Activated gamma-delta T cell treated with anti-CD3 and anti-CD28 coated beads, Interleukin-2, amount 50 U/mL, for 16 hours (primary cell): Measurements from ENCODE around the gene PLA2G4D.

Experiments used
- DNase-seq: peaks from one replicate; pipeline ENCODE4 v3.0.0-alpha.2; 2020; ENCODE audit warnings: low read depth

The PLA2G4D gene, protein sequence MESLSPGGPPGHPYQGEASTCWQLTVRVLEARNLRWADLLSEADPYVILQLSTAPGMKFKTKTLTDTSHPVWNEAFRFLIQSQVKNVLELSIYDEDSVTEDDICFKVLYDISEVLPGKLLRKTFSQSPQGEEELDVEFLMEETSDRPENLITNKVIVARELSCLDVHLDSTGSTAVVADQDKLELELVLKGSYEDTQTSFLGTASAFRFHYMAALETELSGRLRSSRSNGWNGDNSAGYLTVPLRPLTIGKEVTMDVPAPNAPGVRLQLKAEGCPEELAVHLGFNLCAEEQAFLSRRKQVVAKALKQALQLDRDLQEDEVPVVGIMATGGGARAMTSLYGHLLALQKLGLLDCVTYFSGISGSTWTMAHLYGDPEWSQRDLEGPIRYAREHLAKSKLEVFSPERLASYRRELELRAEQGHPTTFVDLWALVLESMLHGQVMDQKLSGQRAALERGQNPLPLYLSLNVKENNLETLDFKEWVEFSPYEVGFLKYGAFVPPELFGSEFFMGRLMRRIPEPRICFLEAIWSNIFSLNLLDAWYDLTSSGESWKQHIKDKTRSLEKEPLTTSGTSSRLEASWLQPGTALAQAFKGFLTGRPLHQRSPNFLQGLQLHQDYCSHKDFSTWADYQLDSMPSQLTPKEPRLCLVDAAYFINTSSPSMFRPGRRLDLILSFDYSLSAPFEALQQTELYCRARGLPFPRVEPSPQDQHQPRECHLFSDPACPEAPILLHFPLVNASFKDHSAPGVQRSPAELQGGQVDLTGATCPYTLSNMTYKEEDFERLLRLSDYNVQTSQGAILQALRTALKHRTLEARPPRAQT

DNA sequence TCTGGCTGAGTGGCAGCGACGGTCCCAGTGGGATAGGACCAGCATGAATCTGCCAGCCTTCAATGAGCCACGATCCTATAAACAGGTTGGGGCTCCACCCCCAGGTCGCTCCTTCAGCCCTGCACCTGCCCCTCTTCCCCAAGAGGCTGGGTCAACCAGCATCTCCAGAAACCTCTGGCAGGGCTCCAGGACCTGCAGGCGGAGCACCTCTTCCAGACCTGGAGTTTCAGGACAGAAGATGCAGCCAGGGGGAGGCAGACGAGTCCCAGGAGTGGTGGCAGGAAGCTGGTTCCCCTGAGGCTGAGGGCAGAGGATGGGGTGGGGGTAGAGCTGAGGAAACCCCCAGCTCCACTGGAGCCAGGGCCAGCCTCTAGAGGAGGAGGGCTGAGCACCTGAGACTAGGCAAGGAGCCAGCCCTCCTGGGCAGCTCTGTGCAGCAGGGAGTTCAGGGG, at the start of gene PLA2G4D:
Gene PLA2G4D, minus strand, starts transcription at position 51 of the 452 bp plus-strand sequence. CDS start 103 bp downstream, outside the sequence.
- DNase-seq, result no peak

DNA sequence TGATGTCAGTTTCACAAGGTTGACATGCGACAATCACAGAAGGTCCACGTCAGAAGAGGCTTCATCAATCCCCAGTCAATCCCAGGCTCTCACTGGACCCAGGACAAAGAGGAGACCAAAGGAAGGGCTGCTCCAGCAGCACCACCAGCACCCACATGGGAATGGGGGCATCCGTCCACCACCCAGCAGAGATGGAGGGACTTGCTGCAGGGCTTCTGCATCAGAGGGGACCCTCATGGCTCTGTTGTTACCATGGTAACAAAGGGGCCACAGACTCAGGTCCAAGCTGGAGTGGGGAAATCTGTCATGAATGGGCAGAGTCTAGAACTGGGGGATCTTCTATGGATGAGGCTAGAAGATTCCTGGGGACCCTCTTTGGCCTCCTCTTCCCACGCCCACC, 49.0 kb upstream of the PLA2G4D start:
- no peak for DNase-seq

DNA sequence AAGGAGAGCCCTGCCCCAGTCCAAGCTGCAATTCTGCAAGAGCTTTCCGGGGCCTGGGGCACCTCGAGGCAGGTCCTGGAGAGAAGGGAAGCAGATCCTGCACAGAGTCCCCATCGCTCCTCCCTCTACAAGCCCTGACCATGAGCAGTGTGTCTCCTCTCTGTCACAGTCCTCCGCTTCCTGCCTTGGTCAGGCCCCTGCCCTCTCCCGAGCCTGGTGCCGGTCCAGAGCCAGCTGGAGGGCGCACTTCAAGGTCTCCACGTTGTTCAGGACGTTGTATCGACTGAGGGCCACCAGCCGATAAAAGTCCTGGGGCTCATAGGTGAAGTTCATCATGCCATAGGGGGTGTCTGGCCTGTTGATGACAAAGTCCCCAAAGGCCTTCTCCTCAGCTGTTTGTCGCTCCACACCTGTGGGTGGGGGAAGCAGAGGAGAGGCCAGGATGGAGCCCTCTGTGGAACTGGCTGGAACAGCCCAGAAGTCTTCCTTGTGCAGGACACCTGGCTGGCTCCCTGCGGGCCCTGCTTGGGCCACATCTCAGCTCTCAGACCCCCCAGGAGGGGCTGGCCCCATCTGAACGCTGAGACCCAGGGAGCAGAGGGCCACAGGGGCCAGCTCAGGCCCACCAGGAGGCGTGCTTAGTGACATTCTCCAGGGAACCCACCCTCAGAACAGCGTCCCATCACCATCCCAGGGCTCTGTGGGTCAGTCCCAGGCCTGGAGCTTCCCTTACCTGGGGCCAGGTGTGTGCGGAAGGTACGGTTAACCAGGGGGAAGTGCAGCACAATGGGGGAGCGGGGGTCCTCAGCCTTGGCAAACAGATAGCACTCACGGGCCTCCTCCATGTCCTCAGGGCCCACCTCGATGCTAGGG, 47.7 kb upstream of the PLA2G4D start:
- no peak for DNase-seq

DNA sequence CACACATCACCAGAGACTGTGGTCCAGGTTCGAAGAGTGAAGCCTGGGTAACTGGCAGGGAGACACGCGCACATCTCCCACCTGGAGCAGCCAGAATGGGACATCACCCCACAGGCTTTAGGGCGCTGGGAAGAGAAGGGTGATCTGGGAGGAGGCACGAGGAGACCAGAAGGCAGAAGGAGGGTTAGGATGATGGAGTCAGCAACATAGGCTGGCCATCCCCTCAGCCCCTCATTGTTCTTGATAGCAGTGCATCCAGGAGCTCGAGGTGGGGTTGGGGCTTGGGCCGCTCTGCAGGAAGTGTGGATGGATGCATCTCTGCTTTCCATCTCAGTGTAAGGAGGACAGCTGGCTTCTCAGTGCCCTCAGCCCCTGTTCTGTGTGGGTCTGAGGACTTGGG, 46.9 kb upstream of the PLA2G4D start:
- no peak for DNase-seq

DNA sequence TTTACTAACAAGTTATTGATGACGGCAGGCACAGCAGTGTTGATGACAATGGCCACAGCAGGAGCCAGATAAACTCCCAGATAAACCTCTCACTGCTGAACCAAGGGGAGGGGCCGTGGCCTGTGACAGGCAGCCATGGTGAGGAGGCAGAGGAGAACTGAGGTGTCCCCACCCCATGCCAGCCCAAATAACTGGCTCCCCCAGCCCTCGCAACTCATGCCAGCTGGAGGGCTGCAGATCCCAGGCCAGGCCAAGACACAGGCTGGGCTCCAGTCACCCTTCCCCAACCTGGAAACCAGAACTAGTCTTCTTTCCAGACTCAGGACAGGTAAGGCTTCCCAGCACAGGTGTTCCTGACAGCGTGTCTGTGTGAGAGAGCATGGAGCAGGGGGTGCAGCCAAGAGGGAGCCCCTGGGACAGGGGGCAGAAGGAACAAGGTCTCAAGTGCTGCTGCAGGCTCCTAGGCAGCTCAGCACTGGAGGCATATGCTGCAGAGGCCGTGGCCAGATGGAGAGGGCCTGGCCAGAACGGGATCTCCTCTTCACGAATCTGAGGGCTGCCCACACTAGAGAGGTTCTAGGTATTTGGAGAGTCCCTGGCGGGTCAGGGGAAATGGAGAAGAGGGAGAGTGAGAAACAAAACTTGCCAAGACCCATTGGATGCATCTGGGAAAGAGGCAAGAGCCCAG, 46.2 kb upstream of the PLA2G4D start:
- DNase-seq, result no peak

DNA sequence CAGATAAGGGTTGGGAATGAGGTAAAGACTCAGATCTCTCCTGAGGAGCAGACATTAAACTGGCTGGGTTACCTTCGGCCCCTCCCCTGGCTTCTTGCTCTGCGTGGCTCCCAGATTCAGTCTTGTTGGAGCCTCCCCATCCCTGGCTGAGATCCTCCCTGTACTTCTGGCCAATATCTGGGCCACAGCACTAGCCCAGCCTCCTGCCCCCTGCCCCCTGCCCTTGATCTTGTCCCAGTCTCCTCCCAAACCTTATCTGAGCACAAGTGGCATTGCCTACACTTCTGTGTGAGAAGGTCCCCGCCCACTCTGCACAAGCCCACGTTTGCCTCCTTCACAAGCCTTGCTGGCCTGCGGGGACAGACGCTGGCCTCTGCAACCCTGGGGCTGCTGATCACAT, 45.2 kb upstream of the PLA2G4D start:
- DNase-seq, result no peak

DNA sequence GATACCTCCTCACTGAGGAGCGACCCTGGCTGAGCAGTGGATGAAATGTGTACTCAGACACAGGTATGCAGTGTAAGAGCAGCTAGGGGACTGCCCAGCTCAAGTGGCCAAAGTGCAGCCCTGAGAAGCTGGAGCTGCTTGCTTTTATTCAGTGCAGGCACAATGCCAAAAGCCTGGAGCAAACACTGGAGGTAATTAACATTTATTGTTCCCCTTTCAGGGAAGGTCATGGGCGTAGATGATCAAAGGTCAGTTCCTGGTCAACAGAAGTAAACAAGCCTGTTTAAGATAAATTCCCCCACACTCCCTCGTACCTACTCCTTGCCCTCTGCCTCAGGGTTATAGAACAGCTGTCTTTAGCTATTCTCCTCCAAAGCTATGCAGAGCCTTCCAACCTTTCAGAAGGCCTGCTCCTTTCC, 44.6 kb upstream of the PLA2G4D start:
- DNase-seq, result no peak

DNA sequence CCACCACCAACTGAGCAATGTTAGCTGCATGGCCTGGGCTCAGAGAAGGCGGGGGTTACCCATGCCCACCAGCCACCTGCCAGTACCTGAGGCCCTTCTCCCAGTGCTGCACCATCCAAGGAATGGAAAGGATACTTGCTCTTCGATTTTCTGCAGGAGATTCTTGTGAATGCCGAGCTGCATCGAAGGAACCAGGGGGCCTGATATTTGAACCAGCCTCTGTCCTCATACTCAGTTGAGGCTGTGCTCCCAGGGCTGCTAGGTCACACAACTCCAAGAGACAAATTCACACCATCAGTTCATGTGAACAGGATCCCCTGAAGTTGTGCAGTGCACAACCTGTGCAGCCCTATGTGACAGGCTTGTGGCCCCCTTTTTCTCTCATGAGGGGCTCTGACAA, 44.0 kb upstream of the PLA2G4D start:
- no peak for DNase-seq

DNA sequence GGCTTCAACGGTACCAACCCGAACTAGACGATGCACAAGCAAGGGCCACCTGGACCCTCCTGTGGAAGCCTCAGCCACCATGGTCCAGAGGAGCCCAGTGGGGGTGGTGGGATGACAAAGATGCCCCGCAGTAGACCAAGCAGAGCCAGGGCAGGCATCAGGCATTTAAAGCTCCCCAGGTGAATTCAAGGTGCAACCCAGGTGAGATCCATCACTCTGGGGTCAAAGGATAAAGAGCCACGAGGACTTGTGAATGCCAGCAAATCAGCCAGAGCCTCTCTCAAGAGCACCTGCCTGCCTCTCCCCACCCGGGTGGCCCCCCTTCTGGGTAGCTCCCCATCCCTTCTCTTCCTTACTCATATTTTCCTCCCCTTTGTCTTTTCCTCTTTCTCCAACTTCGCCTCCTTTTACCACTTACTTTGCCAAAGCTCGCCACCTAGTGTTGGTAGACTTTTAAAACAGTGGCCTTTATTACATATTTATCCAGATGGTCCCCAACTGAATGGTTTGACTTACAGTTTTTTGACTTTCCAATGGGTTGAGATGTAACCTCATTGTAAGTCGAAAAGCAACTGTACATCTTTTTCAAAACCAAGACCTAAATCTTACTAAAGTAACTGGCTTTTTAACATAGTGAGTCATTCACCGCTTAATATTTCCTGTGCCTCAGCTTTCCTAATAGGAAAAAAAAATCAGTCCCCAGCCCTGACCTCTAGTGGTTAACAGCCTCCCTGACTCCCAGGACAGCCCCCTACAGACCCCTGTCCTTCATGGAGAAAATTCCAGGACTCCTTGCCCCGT, 43.3 kb upstream of the PLA2G4D start:
- DNase-seq, result no peak

DNA sequence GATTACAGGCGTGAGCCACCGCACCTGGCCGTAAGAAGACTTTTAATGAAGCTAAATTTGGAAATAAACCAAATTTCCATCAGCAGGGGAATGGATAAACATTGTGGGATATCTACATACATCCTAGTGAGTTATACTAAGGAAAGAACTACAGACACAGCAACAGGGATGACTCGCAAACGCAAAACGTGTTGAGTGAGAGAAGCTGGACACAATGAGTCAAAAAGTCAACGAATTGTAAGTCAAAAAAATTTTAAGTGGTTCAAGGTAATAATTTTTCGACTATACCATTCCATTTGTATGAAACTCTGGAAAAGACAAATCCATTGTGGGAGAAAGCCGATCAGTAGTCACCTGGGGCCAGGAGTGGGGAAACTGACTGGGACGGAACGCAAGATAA, 42.2 kb upstream of the PLA2G4D start:
- no peak for DNase-seq

DNA sequence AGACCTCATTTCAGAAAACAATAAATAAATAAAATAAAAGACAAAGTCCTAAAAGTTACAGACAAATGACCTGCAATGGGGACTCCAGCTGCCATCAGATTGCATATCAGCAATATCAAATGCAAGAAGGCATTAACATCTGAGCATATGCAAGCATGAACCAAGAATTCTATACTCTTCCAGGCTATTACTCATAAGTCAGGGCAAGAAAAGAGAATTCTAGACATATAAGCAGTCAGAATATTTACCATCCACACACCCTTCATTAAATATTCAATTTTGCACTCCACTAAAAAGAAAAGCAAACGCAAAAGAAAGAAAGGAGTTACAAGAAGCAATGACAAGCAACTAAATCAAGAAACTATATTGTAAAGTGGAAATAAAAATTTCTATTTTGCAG, 41.0 kb upstream of the PLA2G4D start:
- no peak for DNase-seq

DNA sequence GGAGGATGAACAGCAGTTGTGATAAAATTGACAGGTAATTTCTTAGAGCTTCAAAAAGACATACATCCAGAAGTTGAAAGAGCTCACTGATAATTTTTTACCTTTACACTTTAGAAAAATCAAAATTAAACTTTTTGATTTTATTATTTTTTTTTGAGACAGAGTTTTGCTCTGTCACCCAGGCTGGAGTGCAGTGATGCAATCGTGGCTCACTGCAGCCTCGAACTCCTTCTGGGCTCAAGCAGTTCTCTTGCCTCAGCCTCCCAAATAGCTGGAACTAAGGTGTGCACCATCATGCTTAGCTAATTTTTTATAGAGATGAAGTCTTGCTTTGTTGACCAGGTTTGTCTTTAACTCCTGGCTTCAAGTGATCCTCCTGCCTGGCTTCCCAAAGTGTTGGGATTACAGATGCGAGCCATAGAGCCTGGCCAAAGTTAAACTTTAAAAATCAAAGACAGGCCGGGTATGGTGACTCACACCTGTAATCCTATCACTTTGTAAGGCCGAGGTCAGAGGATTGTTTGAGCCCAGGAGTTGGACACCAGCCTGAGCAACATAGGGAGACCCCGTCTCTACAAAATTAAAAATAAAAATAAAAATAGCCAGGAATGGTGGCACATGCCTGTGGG, 40.4 kb upstream of the PLA2G4D start:
- no peak for DNase-seq

DNA sequence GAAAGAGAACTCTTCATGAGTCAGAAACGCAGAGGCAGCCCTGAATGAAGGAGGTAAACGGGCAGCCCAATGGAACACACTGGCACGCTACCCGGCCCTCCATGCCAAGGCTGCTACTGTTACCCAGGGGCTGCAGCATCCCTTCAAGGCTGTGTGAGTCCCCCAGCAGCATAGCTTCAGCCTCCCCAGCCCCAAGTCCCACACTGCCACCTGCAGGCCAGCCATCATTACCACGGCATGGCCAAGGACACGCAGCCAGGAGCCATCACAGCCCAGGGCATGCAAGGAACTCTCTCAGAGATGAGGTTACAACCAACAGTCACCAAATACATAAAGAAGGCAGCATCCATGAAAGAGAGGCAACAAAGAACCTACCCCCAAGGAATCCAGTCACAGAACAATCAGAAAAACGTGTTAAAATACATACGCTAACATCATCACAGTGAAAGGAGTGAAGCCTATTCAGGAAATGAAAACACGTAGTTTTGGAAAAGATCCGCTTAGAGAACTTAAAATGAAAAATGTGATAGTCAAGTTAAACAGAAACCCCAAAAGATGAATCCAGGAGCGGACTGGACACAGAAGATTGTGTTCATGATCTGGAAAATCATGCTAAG, 39.6 kb upstream of the PLA2G4D start:
- peak; percentile 16 for DNase-seq

DNA sequence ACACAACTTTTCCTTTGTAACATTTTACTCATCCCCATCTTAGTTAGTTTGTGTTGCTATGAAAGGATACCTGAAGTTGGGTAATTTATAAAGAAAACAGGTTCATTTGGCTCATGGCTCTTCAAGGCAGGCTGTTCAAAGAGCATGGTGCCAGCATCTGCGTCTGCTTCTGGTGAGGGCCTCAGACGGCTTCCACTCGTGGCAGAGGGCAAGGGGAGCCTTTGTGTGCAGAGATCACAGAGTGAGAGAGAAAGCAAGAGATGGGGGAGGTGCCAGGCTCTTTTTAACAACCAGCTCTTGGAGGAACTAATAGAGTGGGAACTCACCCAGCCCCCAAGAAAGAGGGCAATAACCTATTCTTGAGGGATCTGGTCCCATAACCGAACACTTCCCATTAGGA, 39.0 kb upstream of the PLA2G4D start:
- DNase-seq, result no peak

DNA sequence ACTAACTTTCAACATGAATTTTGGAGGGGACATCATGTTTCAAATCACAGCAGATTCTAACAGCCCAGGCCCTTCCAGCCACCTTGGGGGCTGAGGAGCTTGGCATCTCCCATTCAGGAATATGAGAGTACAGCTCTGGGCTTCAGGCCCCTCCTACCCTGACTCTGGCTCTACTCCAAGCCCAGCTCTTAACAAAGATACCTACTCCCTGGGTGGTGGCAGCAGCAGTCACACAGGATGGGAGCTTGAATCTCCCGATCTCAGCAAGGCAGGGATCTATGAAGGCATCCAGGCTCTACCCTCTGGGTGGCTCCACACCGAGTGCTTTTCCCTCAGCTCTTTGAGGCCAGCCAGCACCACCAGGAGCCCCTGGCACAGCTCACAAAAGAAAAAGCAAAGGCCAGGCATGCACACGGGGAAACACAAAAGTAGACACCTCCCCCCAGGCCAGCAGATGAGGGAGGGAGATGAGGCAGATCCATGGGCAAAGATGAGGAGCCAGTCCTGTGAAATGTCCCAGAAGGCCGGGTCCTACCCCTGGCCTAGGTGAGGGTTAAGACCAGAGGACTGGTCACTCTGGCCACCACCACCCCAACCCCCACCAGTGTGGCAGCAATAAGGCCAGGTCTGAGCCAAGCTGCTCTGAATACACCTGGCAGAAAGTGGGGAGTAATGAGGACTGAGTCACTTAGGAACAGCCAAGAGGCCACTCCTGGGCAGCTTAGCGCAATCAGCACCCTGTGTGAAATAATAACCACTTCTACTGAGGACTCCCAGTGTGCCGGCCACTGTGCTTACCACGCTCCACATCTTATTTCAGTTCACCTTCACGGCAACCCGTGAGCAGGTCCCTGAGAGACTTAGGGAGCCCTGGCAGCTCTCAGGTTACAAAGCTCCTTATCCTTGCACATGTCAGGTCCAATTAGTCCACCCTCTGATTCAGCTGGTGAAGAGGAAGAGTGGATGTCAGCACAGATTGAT, 37.8 kb upstream of the PLA2G4D start:
- DNase-seq, result no peak

DNA sequence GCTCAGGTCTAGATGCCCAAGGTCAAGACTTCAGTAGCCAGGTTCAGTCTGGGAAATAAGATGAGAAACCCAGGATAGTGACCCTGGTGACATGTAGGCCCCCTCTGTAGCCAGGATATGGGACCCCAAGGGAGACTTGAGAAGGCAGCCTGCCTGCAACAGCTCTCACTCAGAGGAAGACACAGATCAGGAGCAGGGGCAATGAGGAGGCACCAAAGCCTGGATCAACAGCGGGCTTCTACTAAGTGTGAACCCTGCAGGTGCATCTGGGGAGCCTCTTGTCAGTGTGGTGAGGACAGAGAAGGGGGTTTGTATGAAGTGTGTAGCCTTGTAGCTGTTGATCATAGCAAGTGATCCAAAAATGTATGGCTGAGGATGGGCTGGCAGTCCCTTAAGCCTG, 36.6 kb upstream of the PLA2G4D start:
- DNase-seq, result no peak

DNA sequence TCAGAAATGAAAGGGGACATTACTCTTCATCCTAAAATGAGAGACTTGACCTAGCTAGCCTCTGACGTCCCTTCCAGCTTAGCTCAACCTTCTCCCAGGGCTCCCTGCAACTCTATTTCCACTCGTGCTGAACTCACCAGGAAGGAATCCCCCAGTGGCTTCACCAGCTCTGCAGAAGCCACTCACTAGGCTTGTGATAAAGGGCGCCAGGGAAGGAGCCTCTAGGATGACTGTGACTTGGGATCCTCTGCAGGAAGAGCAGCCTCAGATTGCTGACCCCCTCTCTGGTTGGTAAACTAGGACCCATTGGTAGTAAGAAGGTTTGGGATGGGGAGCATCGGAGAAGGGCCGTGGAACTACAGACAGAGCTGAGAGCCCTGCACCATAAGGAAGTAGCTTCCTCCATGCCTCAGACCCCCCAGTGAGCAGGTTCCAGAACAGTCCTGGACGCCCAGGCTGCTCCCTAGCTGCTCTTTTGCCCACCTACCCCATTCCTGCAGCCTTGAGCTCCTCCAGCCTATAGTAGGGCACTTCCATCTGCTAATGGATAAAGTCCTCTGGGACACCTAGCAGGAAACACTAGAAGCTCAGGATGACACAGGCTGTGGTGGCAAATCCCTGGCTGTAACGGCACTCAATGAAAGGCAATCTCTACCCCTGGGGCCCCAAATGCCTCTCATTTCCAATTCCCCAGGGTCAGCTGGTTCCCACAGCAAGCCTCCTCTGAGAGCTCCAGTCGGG, 36.1 kb upstream of the PLA2G4D start:
- no peak for DNase-seq

DNA sequence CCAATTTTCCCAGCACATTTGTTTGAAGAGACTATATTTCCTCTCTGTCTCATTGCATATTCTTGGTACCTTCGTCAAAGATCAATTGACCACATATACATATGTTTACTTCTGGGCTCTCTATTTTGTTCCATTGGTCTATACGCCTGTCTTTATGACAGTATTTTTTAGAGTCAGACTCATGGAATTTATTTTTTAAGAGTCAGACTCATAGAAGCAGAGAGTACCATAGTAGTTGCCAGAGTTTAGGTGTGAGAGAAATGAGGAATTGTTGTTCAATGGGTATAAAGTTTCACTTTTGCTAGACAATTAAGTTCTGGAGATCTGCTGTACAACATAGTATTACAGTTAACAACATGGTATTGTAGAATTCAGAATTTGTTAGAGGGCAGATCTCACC, 35.0 kb upstream of the PLA2G4D start:
- no peak for DNase-seq
